Measurements from ENCODE around the gene MRPS18A. TPM values are rescaled to one million over a fixed set of nuclear protein-coding genes. Genes with fewer than 3 reads are reported as not detected.
A peak's percentile ranks its signal among the peaks of the same experiment; 100 is the strongest.

Gene MRPS18A
- total RNA-seq, 1 donor from 2014 or later: 29.8 TPM

DNA sequence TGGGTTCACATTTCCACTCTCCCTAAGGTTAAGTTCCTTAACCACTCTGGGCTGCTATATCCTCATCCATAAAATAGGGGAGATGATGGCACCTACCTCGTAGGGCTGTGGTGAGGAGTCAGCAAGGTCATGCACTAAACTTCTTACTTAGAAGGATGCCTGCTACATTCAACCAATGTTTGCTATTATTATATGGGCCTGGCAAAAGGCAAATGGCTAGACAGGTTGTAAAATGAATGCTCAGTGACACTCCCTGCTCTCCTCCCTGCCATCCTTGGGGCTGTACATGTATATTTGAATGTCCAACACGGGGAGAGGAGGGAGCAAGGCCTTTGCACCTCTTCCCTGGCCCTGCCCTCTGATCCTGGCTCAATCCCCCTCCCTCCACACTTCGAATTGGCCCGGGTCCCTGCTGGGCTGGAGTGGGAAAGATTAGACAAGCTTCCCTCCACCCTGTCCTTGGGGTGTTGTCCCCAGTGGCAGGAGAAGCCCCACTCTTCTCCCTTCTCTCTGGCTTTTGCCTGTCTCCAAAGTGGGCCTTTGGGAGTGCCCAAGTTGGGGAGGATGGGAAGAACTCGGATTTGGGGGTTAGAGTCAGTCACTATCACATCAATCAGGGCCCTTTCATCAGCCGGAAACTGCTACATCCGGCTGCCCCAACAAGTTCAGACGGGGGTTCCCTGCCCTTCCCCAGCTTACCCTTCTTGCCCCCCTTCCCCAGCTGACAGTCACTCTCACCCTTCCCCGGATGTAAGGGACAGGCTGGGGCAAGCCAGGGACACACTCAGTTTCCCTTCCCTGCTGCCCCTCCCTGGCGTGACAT lies 46.1 kb upstream of the MRPS18A start:
- no peak overlapping the region for H3K4me3 ChIP-seq
- TF ChIP-seq, protein P1, sequence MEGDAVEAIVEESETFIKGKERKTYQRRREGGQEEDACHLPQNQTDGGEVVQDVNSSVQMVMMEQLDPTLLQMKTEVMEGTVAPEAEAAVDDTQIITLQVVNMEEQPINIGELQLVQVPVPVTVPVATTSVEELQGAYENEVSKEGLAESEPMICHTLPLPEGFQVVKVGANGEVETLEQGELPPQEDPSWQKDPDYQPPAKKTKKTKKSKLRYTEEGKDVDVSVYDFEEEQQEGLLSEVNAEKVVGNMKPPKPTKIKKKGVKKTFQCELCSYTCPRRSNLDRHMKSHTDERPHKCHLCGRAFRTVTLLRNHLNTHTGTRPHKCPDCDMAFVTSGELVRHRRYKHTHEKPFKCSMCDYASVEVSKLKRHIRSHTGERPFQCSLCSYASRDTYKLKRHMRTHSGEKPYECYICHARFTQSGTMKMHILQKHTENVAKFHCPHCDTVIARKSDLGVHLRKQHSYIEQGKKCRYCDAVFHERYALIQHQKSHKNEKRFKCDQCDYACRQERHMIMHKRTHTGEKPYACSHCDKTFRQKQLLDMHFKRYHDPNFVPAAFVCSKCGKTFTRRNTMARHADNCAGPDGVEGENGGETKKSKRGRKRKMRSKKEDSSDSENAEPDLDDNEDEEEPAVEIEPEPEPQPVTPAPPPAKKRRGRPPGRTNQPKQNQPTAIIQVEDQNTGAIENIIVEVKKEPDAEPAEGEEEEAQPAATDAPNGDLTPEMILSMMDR (IDR thresholded peaks at IDR 0.05): no peak
- peak in 1 of 2 donors; percentile 50 for DNase-seq (ENCODE audit: low spot score in 2 of 2)
- intact Hi-C loops (cut with DNase I): no loop called here
- no peak overlapping the region for H3K27ac ChIP-seq
- no peaks in the 10 kb centered on the region for H3K36me3 ChIP-seq
- H3K4me1 ChIP-seq: no peaks in the 10 kb centered on the region
- no peaks in the 10 kb centered on the region for H3K27me3 ChIP-seq
- H3K9me3 ChIP-seq: peaks cover 0 to 14% of the 10 kb centered on the region in 2 donors

- H3K4me3 ChIP-seq: no peak overlapping the region
- H3K4me1 ChIP-seq: no peaks in the 10 kb centered on the region
- H3K9me3 ChIP-seq: peaks cover 0 to 14% of the 10 kb centered on the region in 2 donors
- DNase-seq (ENCODE audit: low spot score in 2 of 2): no peak
- TF ChIP-seq, protein P1 (IDR thresholded peaks at IDR 0.05): no peak
- no peaks in the 10 kb centered on the region for H3K36me3 ChIP-seq
- no peaks in the 10 kb centered on the region for H3K27me3 ChIP-seq
- no peak overlapping the region for H3K27ac ChIP-seq
- intact Hi-C loops (cut with DNase I): no loop called here
These were observed 43.0 kb upstream of the MRPS18A start for GRCh38 chr6:43730634-43731033.

DNA sequence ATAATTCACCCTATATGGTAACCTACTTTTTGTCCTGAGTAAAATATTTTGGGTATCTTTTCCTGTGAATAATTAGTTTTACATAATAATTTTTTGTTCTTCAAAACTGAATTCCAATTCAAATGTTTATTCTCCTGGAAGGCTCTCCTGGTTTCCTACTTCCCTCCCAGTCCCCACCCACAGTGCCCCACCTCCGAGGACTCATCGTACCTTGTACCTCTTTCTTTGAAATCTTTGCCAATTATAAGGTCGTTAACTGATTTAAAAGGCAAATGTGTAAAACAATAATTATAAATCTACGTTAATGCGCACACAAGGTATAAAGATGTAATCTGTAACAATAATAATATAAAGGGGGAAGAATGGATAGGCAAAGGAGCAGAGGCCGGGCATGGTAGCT lies 41.9 kb upstream of the MRPS18A start:
- Histone ChIP-seq H3K27ac (no peak overlapping the region), H3K4me3 (no peak overlapping the region), H3K36me3 (no peaks in the 10 kb centered on the region), H3K27me3 (no peaks in the 10 kb centered on the region), H3K4me1 (no peaks in the 10 kb centered on the region), H3K9me3 (peaks cover 0 to 14% of the 10 kb centered on the region in 2 donors)
- no peak for DNase-seq (ENCODE audit: low spot score in 2 of 2)
- intact Hi-C loops (cut with DNase I): no loop called here
- TF ChIP-seq, protein P1 (IDR thresholded peaks at IDR 0.05): no peak

- intact Hi-C loops (cut with DNase I): no loop called here
- peak in 1 of 2 donors; percentile 22 for DNase-seq (ENCODE audit: low spot score in 2 of 2)
These were observed 41.0 kb upstream of the MRPS18A start for GRCh38 chr6:43728586-43728985.

DNA sequence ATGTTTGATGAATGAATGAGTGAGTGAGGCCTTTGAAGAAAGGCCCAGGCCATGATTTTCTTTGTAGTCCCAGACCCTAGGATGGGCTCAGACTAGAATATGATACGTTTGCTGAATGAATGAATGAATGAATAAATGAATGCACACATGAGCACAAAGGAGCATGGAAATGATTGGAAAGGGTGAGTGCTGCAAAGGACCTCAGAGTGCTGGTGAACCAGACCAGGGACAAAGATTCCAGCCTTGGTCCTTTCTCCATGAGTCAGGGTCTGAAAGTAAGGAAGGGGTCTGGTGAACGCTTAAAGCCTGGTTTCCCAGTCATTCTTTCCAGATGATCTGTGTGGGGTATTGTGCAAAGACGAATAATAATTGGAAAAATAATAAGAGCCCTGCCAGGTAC lies 40.0 kb upstream of the MRPS18A start:
- intact Hi-C loops (cut with DNase I): no loop called here
- Histone ChIP-seq H3K9me3 (peaks cover 0 to 14% of the 10 kb centered on the region in 2 donors), H3K27me3 (no peaks in the 10 kb centered on the region), H3K36me3 (no peaks in the 10 kb centered on the region), H3K4me3 (no peak overlapping the region), H3K4me1 (no peaks in the 10 kb centered on the region), H3K27ac (no peak overlapping the region)
- no peak for DNase-seq (ENCODE audit: low spot score in 2 of 2)
- TF ChIP-seq, protein P1 (IDR thresholded peaks at IDR 0.05): no peak

More at GRCh38 chr6:43728586-43728985, 41.0 kb upstream of the MRPS18A start:
- H3K27ac ChIP-seq: no peak overlapping the region
- TF ChIP-seq, protein P1 (IDR thresholded peaks at IDR 0.05): no peak
- no peaks in the 10 kb centered on the region for H3K27me3 ChIP-seq
- peaks cover 0 to 14% of the 10 kb centered on the region in 2 donors for H3K9me3 ChIP-seq
- H3K36me3 ChIP-seq: no peaks in the 10 kb centered on the region
- H3K4me1 ChIP-seq: no peaks in the 10 kb centered on the region
- no peak overlapping the region for H3K4me3 ChIP-seq

All from ascending aorta (tissue), 2 donors.